HS-27A (cell line): Measurements from ENCODE around the gene FLT4.

Experiments used
- DNase-seq: peaks from one replicate; pipeline ENCODE4 v3.0.0-alpha.2; 2012; ENCODE audit warnings: low read depth, missing footprints

Gene FLT4

DNA sequence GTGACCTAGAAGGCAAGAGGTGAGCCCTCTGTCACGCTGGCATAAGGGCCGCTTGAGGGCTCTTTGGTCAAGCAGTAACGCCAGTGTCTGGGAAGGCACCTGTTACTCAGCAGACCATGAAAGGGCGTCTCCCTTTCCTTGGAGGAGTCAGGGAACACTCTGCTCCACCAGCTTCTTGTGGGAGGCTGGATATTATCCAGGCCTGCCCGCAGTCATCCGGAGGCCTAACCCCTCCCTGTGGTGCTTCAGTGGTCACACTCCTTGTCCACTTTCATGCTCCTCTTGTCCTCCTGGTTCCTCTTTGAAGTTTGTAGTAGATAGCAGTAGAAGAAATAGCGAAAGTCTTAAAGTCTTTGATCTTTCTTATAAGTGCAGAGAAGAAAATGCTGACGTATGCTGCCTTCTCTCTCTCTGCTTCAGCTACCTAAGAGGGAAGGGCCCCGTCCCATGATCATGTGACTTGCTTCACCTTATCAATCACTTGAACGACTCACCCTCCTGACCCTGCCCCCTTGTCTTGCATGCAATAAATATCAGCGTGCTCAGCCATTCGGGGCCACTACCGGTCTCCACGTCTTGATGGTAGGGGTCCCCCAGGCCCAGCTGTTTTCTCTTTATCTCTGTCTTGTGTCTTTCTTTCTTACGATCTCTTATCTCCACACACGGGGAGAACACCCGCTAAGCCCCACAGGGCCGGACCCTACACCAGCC lies 41.4 kb downstream of the FLT4 start:
- no peak for DNase-seq

DNA sequence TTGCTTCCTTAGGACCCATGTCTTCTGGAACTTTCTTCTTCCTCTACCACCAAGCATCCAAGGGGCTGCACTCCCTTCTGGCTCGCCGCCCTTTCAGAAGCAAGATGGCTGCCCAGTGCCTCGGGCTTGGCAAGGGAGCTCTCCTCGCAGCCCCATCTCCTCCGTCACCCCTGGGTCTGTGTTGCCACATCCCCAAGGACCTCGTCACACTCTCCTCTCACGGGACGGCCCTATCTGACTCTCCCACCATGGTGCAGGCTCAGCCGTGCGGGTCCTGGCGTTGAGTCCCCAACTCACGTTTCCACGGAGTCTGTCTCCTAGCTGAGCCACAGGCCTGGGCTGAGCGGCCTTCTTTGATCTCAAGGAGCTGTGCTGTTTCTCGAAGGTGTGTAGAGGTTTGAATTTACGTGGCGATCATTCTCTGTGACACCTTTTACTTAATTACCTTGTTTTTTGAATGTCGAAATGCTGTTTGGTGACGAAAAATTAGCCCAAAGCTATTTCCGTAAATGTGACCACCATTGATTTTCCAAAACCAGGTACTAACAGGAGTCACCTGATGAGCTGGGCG lies 43.1 kb downstream of the FLT4 start:
- no peak for DNase-seq

DNA sequence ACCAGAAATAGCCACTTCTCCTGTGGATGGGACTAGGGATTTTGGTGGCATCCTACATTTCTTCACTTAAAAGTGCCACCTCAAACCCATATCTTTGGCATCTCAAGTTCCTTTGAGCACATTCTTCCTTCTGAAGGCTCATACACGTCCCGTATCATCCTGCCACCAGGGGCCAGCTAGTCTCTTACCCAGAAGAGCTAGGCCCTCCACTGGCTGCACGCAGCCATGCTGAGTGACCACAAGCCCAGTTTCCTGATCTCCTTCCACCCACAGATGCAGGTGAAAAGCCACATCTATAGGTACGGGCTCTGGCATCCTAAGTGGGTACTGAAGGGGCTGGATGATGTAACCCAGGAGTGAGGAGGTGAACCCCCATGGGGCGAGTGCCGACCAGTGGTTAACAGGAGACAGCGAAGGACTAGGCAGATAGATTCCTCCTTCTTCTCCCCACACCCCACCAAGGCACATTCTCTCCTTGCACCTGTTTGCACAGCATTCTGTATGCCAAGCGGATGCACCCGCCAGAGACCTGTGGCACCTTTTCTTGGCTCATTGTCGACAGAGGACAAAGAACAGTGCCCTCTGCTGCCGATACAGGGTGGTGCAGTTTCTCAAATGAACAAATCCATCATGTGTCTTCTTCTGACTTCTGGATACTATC lies 43.7 kb downstream of the FLT4 start:
- DNase-seq: no peak

DNA sequence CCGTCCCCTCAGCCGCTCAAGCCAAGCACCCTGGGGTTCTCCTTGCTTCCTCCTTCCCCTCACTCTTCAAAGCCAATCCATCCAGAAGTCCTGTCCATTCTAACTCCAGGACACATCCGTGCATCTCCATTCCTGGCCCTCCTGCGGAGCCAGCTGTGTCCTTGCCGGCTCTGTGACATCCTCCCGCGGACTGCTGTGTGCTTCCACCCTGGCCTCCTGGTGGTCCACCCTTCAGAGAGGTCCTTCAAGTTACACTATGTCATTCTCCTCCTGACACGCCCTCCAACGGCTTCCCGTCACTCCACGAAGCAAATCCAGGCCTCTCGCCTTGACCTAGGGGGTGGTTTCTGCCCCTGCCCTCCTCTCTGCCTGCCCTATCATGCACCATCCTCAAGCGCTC lies 45.1 kb downstream of the FLT4 start:
- DNase-seq: no peak

DNA sequence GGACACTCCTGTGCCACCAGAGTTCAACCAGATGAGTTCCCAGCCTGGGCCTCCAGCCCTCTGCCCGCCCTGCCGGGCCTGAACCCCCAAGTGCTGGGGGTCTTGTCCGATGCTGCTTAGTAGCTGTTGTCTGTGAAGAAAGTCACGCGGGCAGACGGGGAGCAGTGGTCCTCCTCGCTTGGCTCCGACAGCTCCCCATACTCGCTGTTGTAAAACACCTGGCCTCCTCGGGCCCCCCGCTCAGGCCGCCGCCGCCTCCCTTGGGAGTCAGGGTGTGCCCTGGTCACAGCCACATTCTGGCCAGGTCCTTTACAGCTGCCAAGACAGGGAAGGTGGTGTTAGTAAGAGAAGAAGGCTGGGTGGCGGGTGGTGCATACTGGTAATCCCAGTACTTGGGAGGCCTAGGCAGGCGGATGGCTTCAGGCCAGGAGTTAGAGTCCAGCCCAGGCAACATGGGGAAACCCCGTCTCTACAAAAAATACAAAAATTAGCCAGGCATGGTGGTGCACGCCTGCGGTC lies 46.3 kb downstream of the FLT4 start:
- no peak for DNase-seq

DNA sequence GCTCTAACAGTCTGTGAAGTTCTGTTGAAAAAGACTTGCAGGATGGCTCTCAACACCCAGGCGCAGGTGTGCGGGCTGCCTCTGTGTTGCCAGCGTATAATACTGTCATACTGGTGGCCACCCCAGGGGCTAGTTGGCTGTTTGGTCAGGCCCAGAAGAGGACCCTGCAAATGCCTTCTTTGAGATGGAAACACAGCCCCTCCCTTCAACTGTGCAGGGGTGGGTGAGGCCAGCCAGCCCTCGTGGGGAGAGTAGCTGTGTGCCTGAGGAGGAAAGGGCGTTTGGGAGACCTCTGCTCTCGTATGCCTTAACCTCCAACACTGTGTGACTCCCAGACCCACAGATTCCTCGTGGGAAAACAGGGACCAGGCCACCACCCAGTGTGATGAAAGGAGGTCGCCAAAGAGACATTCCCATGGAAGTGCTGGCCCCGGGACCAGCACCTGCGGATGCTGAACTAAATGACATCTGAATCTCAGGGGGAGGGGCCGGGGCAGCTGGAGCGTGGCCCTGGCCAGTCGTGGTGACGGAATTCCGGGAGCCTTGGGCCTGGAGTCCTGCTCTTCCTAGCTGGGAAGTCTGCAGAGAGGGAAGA lies 46.8 kb downstream of the FLT4 start:
- DNase-seq: no peak

DNA sequence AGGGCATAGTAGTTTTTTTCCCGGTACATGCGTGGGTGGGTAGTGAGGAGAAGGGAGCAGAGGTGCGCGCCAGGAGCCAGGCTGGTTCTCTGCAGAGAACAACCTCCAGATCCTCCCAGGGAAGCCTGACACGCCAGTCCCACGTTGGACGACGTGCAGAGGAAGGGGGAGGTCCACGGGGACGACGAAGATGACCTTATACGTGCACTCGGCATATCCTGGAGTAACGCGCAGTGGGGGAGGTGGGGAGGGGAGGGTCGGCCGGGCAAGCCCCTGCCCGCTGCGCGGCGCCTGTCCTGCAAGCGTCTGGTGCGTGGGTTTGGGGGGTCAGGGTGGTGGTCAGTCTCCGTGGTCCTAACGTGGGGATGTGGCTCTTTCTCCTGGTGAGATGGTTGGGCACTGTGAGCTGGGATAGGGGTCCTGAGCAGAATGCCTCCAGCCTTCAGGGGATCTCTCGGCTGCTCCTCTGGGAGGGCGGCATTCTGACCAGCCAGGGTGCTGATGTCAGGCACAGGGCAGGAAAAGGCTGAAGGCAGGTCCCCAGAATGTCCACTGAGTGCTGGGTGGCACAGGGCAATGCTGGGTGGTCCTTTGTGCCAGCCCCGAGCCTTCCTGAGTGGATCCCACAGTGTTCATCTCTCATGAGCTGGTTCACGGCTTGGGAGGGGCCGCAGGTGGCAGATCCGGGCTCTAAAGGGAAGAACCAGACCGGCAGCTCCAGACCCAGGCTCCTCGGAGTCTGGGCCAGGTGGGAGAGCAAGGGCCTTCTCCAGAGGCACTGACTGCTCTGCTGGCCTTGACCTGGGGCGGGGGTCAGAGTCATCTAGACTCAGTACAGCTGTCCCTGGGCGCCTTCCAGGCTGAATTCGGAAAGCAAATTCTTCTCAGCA lies 47.6 kb downstream of the FLT4 start:
- DNase-seq: no peak

DNA sequence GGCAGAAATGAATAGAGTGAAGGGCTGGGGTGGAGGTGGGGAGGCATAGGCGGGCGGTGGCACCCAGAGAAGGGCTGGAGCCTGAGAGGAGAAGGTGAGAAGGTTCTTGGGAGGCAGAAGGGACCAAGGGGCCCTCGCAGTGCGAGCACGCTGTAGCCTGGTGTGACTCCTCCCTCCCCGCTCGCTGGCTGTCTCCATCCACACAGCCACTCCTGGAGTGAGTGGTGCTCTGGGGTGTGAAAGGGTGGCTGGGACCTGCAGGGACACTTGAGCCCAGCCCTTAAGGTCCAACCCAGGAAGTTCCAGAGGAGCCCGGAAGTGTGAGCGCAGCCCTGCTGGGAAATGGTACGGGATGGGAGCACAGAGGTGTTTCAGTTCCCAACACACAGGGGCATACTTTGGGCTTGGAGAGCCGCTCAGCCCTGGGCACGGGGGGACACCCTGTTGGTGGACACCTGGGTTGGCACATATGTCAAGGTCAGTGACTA lies 48.8 kb downstream of the FLT4 start:
- DNase-seq: no peak

DNA sequence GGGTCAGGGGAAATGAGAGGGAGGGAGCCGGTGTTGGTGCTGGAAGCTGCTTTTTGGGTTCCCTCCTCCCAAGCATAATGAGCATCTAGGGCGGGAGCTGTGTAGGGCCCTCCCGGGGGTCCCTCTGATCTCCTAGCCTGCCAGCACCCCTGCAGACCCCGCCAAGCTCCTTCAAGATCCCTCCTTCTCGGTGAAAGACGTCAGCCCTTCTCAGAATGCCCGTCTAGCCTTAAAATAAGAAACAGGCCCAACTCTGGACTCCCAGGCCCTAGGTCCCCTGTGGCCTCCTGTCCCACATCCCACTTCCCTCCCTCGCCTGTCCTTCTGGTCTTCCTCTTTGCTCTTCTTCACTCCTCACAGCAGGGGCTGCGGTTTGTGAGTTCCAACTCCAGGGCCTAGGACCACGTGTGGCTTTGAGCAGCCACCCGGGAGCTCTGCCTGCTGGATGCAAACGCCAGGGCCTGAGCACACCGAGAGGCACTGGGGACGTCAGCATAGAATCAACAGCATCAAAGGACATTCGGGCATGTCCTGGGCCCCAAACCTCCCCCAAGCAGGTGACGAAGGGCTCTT lies 49.3 kb downstream of the FLT4 start:
- DNase-seq: no peak

DNA sequence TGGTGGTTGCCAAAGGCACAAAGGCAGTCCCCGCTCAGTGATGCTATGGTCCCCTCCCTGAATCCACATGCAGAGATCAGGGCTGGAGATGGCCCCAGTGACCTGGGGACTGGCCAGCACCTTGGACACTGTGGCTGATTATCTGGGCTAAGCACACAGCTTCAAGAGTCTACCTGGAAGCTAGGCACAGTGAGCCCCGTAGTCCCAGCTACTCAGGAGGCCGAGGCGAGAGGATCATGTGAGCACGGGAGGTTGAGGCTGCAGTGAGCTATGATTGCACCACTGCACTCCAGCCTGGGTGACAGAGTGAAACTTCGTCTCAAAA lies 49.8 kb downstream of the FLT4 start:
- no peak for DNase-seq

DNA sequence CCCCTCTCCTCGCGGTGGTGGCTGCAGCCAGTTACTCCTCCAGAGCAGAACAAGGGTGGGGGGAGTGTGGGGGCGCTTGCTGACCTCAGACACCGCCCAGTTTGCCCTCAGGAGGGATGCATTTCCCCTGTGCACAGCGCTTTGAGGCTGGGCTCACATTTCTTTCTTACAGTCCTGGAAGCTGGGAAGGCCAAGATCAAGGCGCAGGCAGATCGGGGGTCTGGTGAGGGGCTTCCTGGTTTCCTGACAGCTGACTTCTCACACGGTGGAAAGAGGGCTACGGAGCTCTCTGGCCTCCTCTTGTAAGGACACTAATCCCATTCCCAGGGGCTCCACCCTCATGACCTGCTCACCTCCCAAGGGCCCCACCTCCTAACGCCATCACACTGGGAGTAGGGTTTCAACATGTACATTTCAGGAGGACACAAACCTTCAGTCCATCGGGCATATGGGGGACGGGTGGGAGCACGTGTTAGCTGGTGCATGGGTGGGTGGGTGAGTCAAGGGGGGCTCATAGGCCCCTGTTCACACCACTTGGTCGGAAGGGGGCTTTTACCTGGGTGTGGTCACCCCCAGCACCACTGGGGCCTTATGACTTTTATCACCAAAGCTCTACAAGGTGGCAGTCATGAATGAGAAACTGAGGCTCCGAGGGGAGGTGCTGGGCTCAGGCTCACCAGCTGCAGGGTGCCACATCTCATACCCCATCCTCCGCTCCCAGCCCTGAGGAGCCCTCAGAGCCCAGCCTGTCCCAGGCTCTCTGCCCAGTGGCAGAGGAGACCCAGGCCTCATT lies 50.4 kb downstream of the FLT4 start:
- DNase-seq: no peak

DNA sequence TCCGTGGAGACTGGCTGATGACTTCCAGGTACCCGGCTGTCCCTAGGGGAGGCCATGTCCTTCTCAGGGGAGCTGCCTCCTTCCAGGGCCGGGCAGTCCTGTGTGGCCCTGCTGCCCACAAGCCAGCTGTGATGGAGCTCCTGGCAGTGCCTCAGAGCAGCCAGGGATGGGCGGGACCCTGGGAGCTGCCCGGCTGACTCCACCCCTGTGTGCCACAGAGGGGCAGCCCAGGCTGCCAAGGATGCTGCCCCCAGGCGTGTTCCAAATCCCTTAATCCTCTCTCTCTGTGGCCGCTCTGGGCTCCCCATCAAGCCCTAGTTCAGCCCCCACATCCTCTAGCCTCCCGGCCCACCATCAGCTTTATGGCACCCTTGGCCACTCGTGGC lies 51.1 kb downstream of the FLT4 start:
- no peak for DNase-seq

DNA sequence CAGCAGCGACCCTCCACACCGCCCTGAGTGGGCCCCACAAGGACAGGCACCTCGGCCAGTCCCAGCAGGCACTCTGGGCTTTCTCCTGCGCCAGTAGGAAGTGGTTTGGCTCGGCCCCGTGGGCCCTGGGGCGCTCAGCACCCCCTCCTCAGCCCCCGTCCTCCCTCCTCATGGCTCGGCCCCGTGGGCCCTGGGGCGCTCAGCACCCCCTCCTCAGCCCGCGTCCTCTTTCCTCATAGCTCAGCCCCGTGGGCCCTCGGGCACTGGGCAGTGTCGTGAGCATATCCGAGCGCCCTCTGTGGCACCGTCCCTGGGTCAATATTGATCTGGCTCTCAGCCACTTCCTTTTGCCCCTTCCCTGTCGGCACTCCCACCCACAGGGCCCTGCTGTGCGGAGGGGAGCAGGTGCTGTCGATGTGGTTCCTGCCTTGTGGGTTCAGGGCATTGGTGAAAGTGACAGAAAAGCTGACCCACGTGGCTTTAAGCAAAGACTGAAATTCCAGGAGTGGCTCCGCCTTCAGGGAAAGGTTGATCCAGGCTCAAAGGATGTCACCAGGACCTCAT lies 52.6 kb downstream of the FLT4 start:
- DNase-seq: no peak

DNA sequence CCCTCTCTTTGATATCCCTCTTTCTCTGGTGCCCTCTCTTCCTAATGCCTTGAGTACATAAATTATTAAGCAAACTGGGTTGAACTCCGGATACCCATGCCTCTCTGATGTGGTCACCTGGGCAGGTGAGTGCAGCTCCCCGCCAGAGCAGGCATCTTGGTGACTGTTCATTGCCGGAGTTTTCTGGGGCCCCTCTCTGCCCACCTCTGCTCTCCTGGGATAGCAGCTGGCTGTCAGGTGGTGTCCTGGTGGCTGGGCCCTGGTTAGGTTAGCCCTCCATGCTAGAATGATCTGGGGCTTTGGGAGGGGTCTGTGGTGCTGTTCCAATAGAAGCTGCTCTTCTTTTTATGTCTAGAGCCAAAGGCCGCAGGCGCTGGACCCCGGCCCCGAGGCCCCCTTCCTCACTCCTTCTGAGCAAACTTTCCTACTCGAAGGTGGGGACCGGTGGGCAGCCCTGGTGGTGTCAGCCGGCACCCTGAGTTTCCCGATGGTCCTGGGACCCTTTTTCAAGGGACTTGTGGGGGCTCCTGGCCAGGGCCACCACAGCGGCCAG lies 53.2 kb downstream of the FLT4 start:
- no peak for DNase-seq

DNA sequence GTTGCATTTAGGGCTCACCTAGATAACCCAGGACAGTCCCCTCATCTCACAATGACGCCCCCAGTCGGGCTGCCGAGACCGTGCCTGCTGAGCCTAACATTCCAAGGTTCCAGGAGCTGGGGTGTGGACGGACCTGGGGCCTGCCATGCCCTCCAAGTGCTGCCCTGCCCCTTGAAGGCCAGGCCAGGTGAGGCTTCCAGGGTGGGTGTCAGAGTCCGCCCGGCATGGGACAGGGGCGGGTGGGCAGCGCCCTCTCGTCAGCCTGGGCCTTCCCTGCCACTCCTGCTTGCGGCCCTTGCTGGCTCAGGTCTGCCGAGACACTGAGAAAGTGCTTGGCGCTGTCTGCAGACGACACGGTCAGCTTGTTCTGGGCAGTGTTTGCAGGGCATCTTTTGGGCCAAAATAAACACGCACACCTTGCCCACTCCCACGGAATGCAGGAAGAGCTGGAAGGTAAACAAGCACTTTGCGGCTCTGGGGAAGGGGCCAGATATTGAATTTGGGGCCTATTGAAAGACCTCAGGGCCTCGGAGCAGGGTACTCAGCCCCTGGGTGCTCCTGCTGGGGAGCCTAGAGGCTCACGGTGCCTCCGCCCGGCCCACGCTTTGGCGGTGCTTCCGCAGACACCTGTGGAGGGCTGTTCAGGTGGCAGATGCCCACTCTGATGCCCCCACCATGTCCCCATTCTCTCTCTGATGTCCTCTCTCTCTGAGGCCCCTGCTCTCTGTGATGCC lies 53.9 kb downstream of the FLT4 start:
- no peak for DNase-seq

DNA sequence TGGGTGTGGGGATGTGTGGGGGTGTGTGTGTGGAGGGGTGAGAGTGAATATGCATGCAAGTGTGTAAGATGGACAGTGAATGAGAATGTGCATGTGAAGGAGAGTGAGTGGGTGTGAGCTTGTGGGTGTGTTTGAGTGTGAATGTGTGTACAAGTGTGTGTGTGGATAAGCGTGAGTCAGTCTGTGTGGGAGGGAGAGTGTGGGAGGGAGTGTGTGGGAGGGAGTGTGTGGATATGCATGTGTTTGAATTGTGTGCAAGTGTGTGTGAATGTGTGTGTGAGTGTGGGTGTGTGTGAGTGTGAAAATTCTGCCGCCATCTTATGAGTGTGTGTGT lies 54.4 kb downstream of the FLT4 start:
- no peak for DNase-seq

DNA sequence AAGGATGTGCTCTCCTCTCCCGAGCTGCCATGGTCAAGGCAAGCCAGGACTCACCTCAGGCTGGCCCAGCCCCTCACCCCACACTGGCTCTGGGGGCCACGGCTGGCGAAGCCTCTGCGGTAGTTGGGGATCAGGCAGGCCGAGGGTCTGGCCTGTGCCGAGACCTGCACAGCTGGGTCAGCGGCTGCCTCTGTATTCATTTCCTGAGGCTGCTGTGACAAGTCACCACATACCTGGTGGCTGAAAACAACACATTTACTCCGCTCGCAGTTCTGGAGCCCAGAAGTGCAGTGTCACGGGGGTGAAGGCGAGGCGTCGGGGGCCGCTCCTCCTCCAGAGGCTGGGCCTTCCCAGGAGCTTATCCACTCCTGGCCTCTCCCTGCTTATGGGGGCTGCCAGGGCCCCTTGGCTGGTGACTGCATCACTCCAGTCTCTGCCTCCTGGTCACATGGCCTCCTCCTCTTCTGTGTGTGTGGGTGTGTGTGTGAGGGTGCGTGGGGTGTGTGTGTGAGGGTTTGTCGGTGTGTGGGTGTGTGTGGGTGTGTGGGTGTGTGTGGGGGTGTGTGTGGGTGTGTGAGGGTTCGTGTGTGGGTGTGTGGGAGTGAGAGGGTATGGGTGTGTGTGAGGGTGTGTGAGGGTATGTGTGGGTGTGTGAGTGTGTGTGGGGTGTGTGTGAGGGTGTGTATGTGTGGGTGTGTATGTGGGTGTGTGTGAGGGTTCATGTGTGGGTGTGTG lies 54.9 kb downstream of the FLT4 start:
- no peak for DNase-seq

DNA sequence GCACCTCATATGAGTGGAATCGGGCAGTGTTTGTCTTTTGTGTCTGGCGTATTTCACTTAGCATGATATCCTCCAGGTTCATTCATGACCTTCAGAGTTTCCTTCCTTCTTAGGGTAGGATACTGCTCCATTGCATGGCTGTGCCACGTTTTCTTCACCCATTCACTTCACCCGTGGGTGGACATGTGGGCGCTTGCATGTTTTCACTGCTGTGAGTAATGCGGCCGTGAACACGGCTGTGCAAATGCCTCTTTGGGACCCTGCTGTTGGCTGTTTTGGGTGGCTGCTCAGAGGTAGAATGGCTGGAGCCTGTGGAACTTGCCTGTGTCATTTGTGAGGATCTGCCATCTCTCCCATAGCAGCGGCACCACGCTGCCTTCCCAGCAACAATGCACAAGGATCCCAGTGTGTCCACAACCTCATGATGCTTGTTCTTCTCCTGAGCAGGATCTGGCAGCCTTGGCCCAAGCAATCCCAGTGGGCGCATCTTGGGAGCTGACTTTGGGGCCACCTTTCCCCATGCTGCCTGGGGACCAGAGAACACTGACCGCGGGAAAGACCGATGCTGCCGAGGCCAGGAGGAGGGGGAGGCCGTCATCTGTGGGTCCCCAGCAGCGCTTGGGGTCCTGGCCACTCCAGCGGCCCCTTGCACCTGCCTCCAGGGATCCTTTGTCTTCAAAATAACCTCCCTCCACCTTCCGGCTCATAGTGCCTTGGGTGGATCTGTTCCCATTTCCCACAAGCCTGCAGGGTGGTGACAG lies 55.8 kb downstream of the FLT4 start:
- no peak for DNase-seq
